Lower leg skin (tissue), 4 donors: Measurements from ENCODE around the gene DCUN1D3. TPM values are rescaled to one million over a fixed set of nuclear protein-coding genes. Genes with fewer than 3 reads are reported as not detected.

Source experiments
- DNase-seq, 2 donors: peaks; one replicate each; pipeline ENCODE4 v3.0.0-alpha.2; 2019; ENCODE audit warnings: low spot score in 2 of 2
- H3K4me3 ChIP-seq: fragments of 200-600 bp; sonication (generic); 2 replicates; pipeline ENCODE4 v1.5.1; 2017; ENCODE audit warnings: mild to moderate bottlenecking, low read depth; ENCODE audit not compliant: poor library complexity, severe bottlenecking
- CTCF ChIP-seq, 3 donors: fragments of 450-650 bp; IDR thresholded peaks; one replicate each; pipeline ENCODE4 v1.5.1; 2016; ENCODE audit warnings: antibody characterized with exemption in 3 of 3, mild to moderate bottlenecking in 3 of 3, moderate library complexity in 2 of 3
- POLR2A ChIP-seq, 2 donors: fragments of 450-650 bp; IDR thresholded peaks; one replicate each; pipeline ENCODE4 v1.6.1; 2016 to 2017; ENCODE audit warnings: antibody characterized with exemption in 2 of 2, mild to moderate bottlenecking in 1 of 2, moderate library complexity in 1 of 2
- WGBS, 2 donors: methylation state at CpG; one replicate each; pipeline ENCODE4 v1.1.5; 2018; 5-methylcytosine and 5-hydroxymethylcytosine counted together
- intact Hi-C: fragments of 100-400 bp; cut with DNase I; formaldehyde crosslinking; loops from one replicate; pipeline ENCODE4 v1.15.0; 2023; ENCODE audit warnings: low total_unique reads
- total RNA-seq, 4 donors: library from RNA; depleted of rRNA; stranded (reverse); fragments of >200 nt; gene quantifications; one replicate each; pipeline ENCODE4 v1.1.0, GENCODE V29; 2016

The DCUN1D3 gene
- total RNA-seq, 4 donors from 2014 or later = 18.2 to 20.8 (median 18.3) TPM

GRCh38 chr16:20903899-20904506 lies 3.8 kb upstream of the DCUN1D3 start:
- 40 to 47% methylated on average over 5 of the region's 5 CpGs for WGBS, 2 donors
- H3K4me3 ChIP-seq = no peak overlapping the region
- intact Hi-C loops = loop anchor here (10.0 kb wide), 1 partner anchor 1291 kb away; no protein-coding TSS in a partner anchor
- no peak for TF ChIP-seq POLR2A (IDR thresholded peaks at IDR 0.05)
- no peak for TF ChIP-seq CTCF (IDR thresholded peaks at IDR 0.05)
- DNase-seq = no peak

GRCh38 chr16:20903116-20903898 lies 3.1 kb upstream of the DCUN1D3 start:
- intact Hi-C loops = loop anchor here (10.0 kb wide), 1 partner anchor 1291 kb away; no protein-coding TSS in a partner anchor
- no peak for DNase-seq
- 82 to 83% methylated on average over 5 of the region's 5 CpGs for WGBS, 2 donors
- no peak overlapping the region for H3K4me3 ChIP-seq
- TF ChIP-seq POLR2A (IDR thresholded peaks at IDR 0.05) (no peak), CTCF (IDR thresholded peaks at IDR 0.05) (no peak)

- TF ChIP-seq POLR2A (IDR thresholded peaks at IDR 0.05) (no peak), CTCF (IDR thresholded peaks at IDR 0.05) (no peak)
- DNase-seq = no peak
Measured at GRCh38 chr16:20902426-20902825, 2.3 kb upstream of the DCUN1D3 start.

GRCh38 chr16:20901436-20902112 lies 1.4 kb upstream of the DCUN1D3 start:
- 26% methylated on average over 27 of the region's 27 CpGs for WGBS, 2 donors
- intact Hi-C loops = loop anchor here (10.0 kb wide), 1 partner anchor 1293 kb away; no protein-coding TSS in a partner anchor
- DNase-seq = peak; percentile 59 to 91
- H3K4me3 ChIP-seq = peak overlapping the region; percentile 55
- TF ChIP-seq POLR2A (IDR thresholded peaks at IDR 0.05) (no peak), CTCF (IDR thresholded peaks at IDR 0.05) (no peak)

More at GRCh38 chr16:20902426-20902825, 2.3 kb upstream of the DCUN1D3 start:
- intact Hi-C loops = loop anchor here (10.0 kb wide), 1 partner anchor 1292 kb away; no protein-coding TSS in a partner anchor
- H3K4me3 ChIP-seq = no peak overlapping the region
- 61 to 63% methylated on average over 6 of the region's 6 CpGs for WGBS, 2 donors

GRCh38 chr16:20901068-20901435 lies 894 bp upstream of the DCUN1D3 start:
- TF ChIP-seq POLR2A (IDR thresholded peaks at IDR 0.05) = no peak
- TF ChIP-seq CTCF (IDR thresholded peaks at IDR 0.05) = no peak
- intact Hi-C loops = loop anchor here (10.0 kb wide), 1 partner anchor 1294 kb away; no protein-coding TSS in a partner anchor

More at GRCh38 chr16:20901068-20901435, 894 bp upstream of the DCUN1D3 start:
- no peak for DNase-seq
- WGBS, 2 donors = 0% methylated on average over 20 of the region's 20 CpGs
- H3K4me3 ChIP-seq = peak overlapping the region; percentile 55
